GM10847 (cell line): Measurements from ENCODE around the gene TASL.

Experiments used
- POLR2A ChIP-seq: IDR thresholded peaks from 2 replicates; pipeline ENCODE4 v1.6.1; 2011; ENCODE audit not compliant: insufficient read length; ENCODE audit errors: extremely low read depth

Gene TASL

DNA sequence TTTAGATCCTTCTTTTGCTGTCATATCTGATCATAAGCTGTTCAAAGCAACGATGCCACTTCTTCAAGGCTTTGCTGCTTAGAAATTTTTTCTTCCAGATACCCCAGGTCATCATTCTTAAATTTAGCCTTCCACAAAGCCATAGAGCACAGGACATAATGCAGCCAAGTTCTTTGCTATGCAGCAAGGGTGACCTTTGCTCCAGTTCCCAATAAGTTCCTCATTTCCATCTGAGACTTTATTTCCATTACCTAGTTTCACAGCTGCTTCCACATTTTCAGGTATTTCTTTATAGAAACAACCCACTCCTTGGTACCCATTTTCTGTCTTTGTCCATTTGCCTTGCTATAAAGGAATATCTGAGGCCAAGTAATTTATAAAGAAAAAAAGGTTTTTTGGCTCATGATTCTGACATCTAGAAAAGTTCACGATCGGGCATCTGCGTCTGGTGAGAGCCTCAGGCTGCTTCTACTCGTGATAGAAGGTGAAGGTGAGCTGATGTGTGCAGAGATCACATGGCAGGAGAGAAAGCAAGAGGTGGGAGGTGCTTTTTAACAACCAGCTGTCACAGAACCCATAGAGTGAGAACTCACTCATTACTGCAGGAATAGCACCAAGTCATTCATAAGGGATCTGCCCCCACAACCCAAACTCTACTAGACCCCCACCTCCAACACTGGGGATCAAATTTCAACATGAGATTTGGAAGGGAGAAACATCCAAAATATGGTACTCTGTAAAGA, 11.8 kb upstream of the TASL start:
- no peak for TF ChIP-seq POLR2A

DNA sequence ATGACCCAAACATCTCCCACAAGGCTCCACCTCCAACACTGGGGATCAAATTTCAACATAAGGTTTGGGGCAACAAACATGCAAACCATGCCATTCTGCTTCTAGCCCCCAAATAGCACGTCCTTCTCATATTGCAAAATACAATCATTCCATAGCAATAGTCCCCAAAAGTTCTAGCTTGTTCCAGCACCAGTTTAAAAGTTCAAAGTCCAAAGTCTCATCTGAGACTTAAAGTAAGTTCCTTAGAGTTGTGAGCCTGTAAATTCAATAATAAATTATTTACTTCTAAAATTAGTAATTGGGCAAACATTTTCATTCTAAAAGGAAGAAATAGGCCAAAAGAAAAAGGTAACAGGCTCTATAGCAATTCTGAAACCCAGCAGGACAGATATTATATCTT, 8.9 kb upstream of the TASL start:
- TF ChIP-seq POLR2A = no peak

DNA sequence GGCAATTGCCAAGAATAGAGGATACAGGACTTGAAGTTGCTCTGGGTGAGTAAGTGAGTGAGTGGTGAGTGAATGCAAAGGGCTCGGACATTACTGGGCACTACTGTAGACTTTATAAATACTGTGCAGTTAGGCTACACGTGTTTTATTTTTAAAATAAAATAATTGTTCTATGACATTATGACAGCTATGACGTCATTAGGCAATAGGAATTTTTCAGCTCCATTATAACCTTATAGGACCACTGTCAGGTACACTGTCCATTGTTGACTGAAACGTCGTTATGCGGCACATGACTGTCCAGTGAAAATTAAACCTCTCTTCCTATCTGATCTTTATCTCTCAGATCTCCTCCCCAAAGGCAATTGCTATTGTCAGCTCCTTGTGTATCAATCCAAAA, 5.1 kb upstream of the TASL start:
- TF ChIP-seq POLR2A = no peak

DNA sequence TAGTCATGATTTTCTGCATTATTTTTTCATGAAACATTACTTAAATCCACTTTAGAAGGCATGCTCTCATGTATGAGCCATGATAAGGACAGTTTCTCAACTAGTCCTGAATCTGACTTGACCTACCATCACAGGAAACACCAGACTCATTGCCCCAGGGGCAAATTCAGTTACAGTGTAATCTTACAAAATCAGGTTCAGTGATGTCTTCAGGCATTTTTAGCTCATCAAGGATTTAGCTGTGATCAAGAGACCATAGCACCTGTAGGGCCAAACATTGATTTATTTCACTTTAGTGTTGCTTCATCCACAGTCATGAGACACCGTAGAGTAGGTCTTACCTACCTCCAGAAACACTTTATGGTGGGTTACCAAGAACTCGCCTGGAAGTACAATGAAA, 3.1 kb upstream of the TASL start:
- no peak for TF ChIP-seq POLR2A

DNA sequence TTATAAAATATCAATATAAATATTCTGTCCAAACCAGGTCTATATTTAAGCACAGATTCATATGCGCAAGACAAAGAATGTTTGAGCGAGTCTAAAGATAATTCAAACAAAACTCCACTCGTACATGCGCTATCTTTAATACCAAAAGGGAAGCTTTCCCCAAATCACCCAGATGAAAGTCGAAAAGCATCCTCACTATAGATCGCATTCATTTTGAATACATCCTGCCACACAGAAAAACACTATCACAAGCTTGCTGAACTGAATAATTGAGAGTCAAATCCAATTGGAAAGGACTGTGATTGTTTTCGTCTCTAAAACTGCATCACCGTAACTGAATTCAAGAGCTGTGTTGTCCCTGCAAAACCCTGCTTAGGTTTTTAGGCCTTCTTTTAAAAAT, 685 bp downstream of the TASL start:
- TF ChIP-seq POLR2A = no peak

DNA sequence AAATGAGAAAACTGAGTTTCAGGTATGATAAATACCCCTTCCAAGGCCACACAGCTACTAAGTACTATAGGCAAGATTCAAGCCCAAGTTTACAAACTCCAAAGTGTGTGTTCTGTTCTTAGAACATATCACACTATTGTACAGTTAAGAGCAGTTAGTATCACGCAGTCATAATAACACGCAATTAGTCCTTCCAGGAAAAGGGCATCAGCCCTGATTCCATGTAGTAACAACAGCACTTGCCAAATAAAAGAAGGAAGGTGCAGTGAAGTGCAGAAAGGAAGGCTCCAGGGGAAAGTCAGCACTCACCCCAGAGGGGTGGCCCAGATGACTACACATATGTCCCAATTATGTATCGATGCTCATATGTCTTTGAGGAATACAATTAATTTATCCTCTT, 4.4 kb downstream of the TASL start:
- TF ChIP-seq POLR2A = no peak

DNA sequence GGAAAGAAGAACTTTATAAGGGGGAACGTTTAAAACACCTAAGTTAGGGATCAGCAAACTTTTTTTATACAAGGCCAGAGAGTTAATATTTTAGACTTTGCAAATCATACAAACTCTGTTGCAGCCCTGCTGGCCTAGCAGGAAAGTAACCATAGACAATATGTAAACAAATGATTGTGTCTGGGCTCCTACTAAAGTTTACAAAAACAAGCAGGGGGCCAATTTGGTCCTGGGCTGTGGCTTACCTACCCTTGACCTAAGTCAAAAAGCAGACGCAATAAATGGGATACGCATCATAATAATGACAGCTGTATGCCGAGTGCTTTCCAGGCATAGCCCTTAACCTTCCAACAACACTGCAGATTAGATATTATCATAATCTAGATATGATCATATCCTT, 4.9 kb downstream of the TASL start:
- no peak for TF ChIP-seq POLR2A

DNA sequence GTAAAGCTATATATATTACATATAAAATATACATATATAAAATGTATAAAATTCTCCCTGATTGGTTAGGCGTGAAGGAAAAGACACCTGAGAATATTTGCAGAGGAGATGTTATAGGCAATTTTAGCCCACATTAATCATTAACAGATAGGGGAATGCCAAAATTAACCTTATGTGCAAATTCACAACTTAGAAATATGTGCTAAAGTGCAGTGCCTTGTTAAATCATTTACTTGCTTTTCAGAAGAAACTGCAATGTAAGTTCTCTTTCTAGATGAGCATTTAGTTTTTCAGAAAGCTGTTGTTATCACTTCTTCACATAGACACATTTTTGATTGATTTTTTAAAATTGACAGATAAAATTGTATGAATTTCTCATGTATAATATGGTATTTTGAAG, 5.6 kb downstream of the TASL start:
- TF ChIP-seq POLR2A = no peak

DNA sequence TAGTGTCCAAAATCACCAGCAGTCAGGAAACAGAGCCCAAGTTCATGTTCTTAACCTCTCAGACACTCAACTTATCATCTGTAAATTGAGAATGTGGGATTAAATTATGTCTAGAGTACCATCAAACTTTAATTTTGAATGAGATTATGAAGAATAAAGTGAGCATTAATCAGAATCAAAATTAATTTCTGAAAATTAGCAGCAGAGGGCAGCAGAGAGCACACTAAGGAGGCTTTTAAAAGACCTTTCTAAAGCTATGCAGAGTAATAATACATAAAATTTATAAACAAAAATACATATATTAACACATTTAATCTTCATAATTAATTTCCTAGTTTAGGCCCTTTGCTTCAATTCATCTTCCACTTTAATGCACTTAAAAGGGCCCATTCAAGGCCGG, 7.1 kb downstream of the TASL start:
- TF ChIP-seq POLR2A = no peak

DNA sequence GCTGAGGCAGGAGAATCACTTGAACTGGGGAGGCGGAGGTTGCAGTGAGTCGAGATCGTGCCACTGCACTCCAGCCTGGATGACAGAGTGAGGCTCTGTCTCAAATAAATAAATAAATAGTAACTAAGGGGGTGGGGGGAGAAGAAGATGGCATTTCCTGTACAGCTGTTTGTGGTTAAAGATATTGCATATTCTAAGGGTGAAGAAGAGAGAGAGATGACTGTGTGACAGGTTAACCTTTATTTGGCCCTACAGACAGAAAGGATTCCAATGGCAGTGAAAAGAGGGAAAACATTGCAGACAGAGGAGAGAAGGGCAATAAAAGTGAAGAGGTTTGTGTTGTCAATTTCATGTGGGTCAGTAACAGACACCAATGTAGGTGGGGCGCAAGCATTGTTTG, 9.4 kb downstream of the TASL start:
- TF ChIP-seq POLR2A = no peak

DNA sequence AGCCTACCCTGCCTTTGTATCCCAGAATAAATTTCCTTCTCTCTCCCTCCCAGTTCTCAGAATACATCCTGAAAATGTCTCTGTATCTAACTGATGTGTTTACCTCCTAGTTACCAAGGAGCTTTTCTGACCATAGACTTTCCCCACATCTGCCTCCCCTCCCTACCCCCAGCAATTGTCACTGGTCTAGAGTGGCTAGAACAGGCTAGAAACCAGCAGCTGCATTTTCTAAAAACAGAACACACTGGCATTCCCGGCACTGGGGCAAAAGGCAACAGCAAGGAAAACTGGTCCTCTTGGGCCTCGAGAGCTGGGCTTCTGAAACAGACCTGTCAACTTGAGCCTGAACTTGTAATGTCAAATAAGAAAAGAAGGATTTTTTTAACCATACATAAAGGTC, 16.4 kb downstream of the TASL start:
- TF ChIP-seq POLR2A = no peak

DNA sequence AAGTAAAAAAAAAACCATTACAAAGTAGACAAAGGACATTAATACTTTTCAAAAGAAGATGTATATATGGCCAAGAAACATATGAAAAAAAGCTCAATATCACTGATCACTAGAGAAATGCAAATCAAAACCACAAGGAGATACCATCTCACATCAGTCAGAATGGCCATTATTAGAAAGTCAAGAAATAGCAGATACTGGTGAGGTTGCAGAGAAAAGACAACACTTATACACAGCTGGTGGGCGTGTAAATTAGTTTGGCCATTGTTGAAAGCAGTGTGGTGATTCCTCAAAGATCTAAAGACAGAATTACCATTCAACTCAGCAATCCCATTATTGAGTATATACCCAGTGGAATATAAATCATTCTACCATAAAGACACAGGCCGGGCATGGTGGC, 39.3 kb downstream of the TASL start:
- no peak for TF ChIP-seq POLR2A

DNA sequence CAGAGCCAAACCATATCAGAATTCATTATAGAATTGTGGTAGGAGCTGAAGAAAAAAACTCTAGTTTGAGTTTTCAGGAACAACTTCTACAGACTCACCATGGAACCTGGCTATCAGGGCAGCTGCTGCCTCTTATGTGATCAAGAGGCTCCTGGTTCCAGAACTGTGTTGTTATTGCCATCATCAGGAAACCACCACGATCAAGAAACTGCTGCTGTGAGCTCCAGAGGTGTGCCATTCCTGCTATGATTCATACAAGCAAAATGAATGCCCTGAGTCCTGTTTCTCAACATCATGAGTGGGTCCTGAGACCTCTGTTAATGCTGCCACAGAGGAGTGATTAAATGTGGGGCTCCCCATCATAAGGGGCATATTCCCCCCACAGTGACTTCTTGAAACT, 43.7 kb downstream of the TASL start:
- no peak for TF ChIP-seq POLR2A

DNA sequence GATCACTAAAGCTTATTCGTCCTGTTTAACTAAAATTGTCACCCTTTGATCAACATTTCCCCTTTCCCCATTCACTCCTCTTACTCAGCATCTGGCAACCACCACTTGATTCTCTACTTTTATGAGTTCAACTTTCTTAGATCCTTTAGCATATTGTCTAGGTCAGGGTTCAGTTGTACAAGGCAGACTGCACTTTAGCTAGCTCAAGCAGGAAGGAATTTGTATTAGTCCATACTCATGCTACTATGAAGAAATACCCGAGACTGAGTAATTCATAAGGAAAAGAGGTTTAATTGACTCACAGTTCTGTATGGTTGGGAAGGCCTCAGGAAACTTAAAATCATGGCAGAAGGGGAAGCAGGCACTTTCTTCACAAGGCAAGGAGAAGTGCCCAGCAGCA, 44.3 kb downstream of the TASL start:
- TF ChIP-seq POLR2A = no peak

DNA sequence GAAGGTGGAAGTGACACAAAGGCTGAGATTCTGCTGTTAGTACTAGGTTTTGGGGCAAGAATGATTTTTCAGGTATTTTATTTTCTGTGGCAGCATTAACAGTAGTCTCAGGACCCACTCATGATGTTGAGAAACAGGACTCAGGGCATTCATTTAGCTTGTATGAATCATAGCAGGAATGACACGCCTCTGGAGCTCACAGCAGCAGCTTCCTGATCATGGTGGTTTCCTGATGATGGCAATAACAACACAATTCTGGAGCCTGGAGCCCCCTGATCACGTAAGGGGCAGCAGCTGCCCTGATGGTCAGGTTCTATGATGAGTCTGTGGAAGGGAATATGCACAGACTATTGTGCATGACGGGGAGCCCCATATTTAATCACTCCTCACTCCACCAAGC, 47.0 kb downstream of the TASL start:
- no peak for TF ChIP-seq POLR2A

DNA sequence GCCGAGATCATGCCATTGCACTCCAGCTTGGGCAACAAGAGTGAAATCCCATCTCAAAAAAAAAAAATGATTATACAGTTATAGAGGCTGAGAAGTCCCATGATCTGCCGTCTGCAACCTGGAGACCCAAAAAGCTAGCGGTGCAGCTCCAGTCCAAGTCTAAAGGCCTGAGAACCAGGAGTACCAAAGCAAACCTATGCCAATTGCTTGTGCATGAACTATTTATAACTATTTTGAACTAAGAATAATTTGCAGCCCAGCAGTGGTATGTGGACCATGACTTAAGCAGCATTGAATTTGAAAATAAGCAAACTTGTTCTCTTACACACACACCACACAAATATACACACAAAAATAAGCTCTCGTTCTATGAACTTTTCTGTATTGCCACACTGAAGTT, 51.8 kb downstream of the TASL start:
- no peak for TF ChIP-seq POLR2A

DNA sequence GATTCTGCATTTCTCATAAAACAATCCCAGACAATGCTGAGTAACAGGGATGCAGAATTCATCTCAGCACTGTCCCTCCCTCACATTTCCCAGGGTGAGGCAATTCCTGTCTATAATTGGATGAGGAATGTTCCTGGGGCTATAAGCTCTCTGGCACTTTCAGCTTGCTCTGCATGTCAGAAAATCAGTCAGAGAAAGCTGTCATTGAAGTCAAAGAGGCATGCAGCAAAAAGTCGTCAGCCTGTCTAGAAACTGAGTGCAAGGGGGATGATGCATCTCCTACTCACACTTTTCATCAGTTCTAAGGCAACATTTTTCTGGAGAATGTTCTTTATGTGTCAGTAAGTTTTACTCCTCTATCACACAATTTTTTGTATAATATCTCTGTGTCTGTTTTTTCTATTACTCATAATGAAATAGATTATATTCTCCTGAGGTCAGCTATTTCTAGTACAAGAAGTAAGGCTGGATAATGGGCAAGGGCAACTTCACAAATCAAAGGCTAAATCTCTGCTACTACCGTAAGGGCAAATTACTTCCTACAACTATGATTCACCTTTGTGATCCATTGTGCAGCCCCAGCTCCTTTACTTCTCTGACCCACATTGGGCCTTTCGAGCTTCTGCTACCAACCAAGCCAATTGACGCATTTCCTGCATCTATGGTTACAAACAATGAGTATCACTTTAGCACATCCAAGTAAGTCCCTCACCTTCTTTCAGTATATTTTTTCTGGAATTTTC, 56.0 kb downstream of the TASL start:
- no peak for TF ChIP-seq POLR2A
